Measurements from ENCODE around the gene FOXP2. TPM values are rescaled to one million over a fixed set of nuclear protein-coding genes. Genes with fewer than 3 reads are reported as not detected.
"Not testable (repeated sequence)": the region's sequence is repeated elsewhere in the genome, so short reads cannot be mapped to it uniquely, and the experiment has no call there.

The FOXP2 gene
- 2.3 TPM for total RNA-seq
- long read RNA-seq, partial matches to known transcripts, result 1 of 1 reads
- long read RNA-seq, other reads (novel, unspliced or antisense), result 0 of 1 reads

GRCh38 chr7:114414156-114415063, at the start of gene FOXP2:
Gene FOXP2, plus strand, starts transcription at chr7:114414815. Its CDS starts 11,697 bp downstream, at chr7:114426512.
- intact Hi-C loops (cut with DNase I), result loop anchor here (10.0 kb wide), 1 partner anchor 330 kb away; no protein-coding TSS in a partner anchor
- ATAC-seq (ENCODE audit: poor library complexity) (peak; percentile 59), DNase-seq (no peak)

GRCh38 chr7:114365791-114366190, 48.8 kb upstream of the FOXP2 start:
- intact Hi-C loops (cut with DNase I), result no loop called here
- no peak for ATAC-seq (ENCODE audit: poor library complexity)
- no peak for DNase-seq

- intact Hi-C loops (cut with DNase I), result no loop called here
- DNase-seq (no peak), ATAC-seq (ENCODE audit: poor library complexity) (no peak)
Measured at GRCh38 chr7:114368492-114368891, 46.1 kb upstream of the FOXP2 start.

- DNase-seq, result no peak
- intact Hi-C loops (cut with DNase I), result no loop called here
- no peak for ATAC-seq (ENCODE audit: poor library complexity)
Measured at GRCh38 chr7:114369294-114369693, 45.3 kb upstream of the FOXP2 start.

DNA sequence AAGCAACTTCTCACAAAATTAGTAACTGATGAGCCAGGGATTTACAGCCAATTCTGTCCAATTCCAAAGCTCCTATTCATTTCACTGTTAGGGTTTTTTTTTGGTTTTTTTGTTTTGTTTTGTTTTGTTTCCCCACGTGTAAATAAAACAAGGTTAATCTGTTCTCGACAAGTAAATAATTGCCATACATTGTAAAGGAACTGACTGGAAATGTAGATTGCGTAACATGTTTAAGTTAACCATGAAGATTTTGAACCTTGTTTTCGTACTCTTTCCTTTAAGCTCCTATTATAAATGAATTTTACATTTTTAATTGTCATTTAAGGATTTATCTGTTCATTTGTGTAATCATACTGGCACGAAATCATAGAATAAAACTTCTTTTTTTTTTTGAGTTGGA, 42.0 kb upstream of the FOXP2 start:
- intact Hi-C loops (cut with DNase I), result no loop called here
- ATAC-seq (ENCODE audit: poor library complexity), result no peak
- DNase-seq, result no peak

DNA sequence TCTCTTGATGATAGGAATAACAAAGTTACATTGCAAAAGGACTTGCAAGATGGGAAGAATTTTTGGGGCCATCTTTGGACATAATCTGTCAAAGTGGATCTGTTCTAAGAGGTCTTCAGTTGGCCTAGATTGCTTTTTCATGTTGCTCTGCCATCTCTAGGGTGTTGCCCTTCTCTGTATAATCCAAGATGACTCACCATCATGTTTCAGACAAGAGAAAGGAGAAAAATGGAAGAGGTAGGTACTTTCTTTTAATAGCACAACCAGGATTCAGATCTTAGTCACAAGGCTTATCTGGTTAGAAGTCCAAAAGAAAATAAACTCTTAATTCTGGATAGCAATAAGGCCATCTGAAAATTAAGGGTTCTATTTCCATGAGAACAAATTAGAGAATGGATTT, 38.7 kb upstream of the FOXP2 start:
- ATAC-seq (ENCODE audit: poor library complexity), result no peak
- intact Hi-C loops (cut with DNase I), result no loop called here
- DNase-seq, result no peak

DNA sequence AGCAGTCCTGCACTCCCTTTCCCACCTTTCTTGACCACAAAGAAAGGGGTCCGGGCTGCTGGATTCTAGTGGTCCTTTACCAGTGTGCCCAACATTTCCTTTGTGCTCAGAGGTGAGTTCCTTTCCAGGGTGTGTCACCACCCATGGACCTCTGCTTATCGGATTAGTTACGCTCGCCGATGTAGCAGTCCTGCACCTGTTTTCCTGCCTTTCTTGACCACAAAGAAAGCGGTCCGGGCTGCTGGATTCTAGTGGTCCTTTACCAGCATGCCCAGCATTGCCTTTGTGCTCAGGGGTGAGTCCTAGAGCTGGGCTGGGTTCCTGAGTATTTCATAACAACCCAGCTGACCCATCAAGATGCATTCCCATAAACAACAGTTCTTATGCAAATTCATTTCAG, 30.7 kb upstream of the FOXP2 start:
- intact Hi-C loops (cut with DNase I); ATAC-seq (ENCODE audit: poor library complexity); DNase-seq: not testable (repeated sequence)

DNA sequence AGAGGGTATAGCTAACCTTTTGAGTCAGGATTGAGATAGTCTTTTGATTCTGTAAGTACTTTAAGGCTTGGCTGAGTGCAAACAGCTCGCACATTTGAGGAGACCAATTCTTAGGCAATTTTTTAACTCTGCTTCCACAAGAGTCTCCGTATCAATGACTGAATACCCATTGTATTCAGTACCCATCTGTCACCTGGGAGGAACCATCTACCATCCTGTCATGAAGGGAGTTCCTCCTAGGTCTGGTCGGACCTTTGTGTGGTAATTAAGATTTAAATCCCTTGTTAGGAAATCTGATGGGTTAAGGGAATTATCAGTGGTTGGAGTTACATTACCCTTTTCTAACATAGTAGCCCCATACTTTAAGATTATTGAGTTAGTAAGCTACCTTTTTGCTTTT, 30.3 kb upstream of the FOXP2 start:
- ATAC-seq (ENCODE audit: poor library complexity); DNase-seq; intact Hi-C loops (cut with DNase I): not testable (repeated sequence)

DNA sequence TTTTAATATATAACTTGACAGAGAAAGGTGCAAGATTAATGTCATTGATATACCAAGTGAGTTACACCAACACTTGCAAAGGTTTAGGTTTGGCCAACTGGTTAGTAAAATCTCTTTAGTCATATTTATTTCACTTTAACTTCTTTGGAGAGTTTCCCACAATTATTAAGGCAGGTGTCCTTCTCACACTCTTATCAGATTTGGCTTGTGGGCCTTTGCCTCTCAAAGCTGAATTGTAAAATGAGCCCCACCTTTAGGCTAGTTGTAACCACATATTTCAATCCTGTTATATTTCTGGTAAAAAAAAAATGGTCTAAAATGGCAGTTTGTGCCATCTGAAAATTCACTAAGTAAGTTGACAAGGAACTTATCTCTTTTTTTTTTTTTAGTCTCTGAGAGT, 26.6 kb upstream of the FOXP2 start:
- DNase-seq (no peak), ATAC-seq (ENCODE audit: poor library complexity) (no peak)
- intact Hi-C loops (cut with DNase I), result no loop called here

- no peak for ATAC-seq (ENCODE audit: poor library complexity)
- no peak for DNase-seq
- intact Hi-C loops (cut with DNase I), result no loop called here
Measured at GRCh38 chr7:114392686-114393085, 21.9 kb upstream of the FOXP2 start.

GRCh38 chr7:114402876-114403635, 11.6 kb upstream of the FOXP2 start:
- intact Hi-C loops (cut with DNase I), result no loop called here
- DNase-seq (no peak), ATAC-seq (ENCODE audit: poor library complexity) (no peak)

GRCh38 chr7:114405427-114405826, 9.2 kb upstream of the FOXP2 start:
- ATAC-seq (ENCODE audit: poor library complexity) (no peak), DNase-seq (no peak)
- intact Hi-C loops (cut with DNase I), result no loop called here

DNA sequence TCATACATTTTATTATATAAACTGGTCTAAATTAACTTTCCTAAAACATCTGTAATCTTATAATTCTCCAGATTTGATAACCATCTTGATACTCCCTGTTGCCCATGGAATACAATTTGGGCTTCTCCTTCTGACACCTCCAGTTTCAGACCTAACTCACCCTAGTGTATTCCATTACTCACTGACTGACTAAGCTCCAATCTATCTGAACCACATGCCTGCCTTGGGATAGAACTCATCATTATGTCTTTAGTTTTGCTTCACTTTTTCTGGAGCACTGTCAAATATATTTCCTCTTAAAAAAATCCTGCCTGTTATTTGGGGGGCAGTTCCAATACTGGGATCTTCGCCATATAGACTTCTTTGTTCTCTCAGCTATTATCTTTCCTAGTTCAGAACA, 4.9 kb upstream of the FOXP2 start:
- ATAC-seq (ENCODE audit: poor library complexity) (no peak), DNase-seq (no peak)
- intact Hi-C loops (cut with DNase I), result loop anchor here (10.0 kb wide), 1 partner anchor 325 kb away; no protein-coding TSS in a partner anchor

DNA sequence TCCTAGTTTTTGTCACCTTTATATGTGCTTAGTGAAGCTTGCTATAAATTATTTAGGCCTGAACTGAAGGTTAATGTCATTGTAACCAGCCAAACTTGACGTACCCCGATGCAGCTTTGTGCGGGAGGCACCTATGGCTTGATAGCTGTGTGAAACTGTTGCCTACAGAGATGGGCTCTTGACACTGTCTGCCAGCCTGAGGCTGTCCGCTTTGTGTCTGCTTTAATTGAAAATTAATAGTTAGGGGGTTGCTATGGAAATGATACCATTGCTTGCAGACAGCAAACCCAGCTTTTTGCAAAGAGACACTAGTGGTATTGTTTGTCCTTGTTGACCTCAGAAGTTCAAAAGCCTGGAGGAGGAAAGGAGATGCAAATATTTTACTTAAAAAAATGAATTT, 2.1 kb upstream of the FOXP2 start:
- ATAC-seq (ENCODE audit: poor library complexity), result no peak
- DNase-seq, result no peak
- intact Hi-C loops (cut with DNase I), result loop anchor here (10.0 kb wide), 1 partner anchor 328 kb away; no protein-coding TSS in a partner anchor

DNA sequence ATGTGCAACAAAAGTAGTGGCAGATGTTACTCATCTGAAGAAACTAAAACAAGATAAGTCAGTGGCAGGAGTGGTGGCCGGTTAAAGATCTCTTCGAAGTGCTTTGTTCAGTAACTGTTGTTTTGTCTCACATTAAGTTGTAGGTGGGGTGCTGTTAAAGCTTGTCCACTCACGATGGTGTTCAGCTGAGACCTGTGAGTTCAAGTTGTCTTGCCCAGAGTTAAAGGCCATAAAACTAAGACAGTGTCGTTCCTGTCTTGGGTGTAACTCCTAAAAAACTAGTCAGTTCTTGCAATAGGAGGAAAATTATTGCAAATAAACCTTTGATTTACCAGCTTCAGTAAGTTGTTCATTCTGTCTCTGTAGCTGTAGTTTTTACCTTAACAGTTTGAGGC, 857 bp upstream of the FOXP2 start:
- peak; percentile 25 for ATAC-seq (ENCODE audit: poor library complexity)
- DNase-seq, result no peak
- intact Hi-C loops (cut with DNase I), result loop anchor here (10.0 kb wide), 1 partner anchor 329 kb away; no protein-coding TSS in a partner anchor

- intact Hi-C loops (cut with DNase I), result loop anchor here (10.0 kb wide), 1 partner anchor 331 kb away; no protein-coding TSS in a partner anchor
- DNase-seq (no peak), ATAC-seq (ENCODE audit: poor library complexity) (no peak)
Measured at GRCh38 chr7:114415064-114415989, 712 bp downstream of the FOXP2 start.

DNA sequence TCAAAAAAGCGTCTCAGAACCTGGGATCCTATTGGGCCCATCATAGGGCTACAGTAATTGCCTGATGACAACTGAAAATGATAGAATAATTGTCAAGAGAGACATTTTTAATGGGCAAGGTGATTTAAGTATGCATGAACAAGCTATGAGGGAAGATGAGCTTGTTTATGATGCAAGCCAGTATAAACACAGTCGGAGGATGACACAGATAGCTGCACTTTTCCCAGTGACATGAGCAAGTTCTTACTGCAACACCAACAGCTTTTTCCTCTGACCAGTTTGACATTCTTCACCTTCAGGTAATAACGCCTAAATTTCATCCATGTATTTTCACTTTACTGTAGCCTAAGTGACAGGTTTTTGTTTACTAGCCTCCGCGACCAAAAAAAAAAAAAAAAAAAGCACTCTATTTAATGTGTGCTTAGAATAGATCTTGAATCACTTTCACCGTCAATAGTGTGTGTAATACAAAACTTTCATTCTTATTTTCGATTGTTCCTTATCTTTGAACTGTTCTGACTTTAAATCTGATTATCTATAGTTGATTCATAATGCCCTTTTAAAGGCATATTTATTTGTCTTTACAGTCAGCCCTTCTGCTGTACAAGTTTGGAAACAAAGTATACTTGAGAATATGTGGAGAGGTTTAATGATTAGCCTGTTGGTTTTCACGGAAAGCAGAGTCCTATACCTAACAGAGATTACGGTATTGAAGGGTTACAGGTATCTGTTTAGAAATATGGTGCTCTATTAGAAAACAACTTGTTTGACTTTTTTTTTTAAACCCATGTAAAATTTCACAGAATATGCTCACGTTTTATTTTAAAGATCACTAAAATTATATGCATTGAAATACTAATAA, 1.7 kb downstream of the FOXP2 start:
- intact Hi-C loops (cut with DNase I), result loop anchor here (10.0 kb wide), 1 partner anchor 332 kb away; no protein-coding TSS in a partner anchor
- ATAC-seq (ENCODE audit: poor library complexity), result no peak
- DNase-seq, result no peak
